Measurements from ENCODE around the gene OR11G2.
"Not testable (repeated sequence)": the region's sequence is repeated elsewhere in the genome, so short reads cannot be mapped to it uniquely, and the experiment has no call there.

The OR11G2 gene

GRCh38 chr14:20164462-20164861, 26.2 kb upstream of the OR11G2 start:
- Histone ChIP-seq H3K4me1 (ENCODE audit: low read length) (no peaks in the 10 kb centered on the region), H3K9me2 (replicated peaks; ENCODE audit: insufficient read depth, low read length) (no peaks in the 10 kb centered on the region), H3K4me3 (ENCODE audit: low read length) (no peak overlapping the region), H3K9ac (ENCODE audit: low read length) (no peak overlapping the region), H2AFZ (ENCODE audit: low read length) (no peak overlapping the region), H4K20me1 (ENCODE audit: insufficient read depth, low read length) (no peaks in the 10 kb centered on the region), H3K4me2 (ENCODE audit: low read depth, low read length) (no peak overlapping the region), H3K36me3 (replicated peaks; ENCODE audit: insufficient read depth, low read length) (no peaks in the 10 kb centered on the region), H3F3A (ENCODE audit: insufficient read depth, low read length) (no peaks in the 10 kb centered on the region), H3K27ac (ENCODE audit: low read length) (no peak overlapping the region), H3K27me3 (replicated peaks; ENCODE audit: insufficient read depth, low read length) (no peaks in the 10 kb centered on the region), H3K79me2 (ENCODE audit: low read length) (no peaks in the 10 kb centered on the region), H3K9me3 (replicated peaks; ENCODE audit: insufficient read depth, low read length) (no peaks in the 10 kb centered on the region)
- no peak for TF ChIP-seq EZH2 (optimal IDR thresholded peaks at IDR 0.05; ENCODE audit: low read depth, low read length)
- TF ChIP-seq CTCF (IDR thresholded peaks at IDR 0.05; ENCODE audit: low read length), result no peak
- TF ChIP-seq EZH2phosphoT487 (IDR thresholded peaks at IDR 0.05; ENCODE audit: low read length), result no peak
- no peak for DNase-seq

GRCh38 chr14:20167091-20167490, 23.6 kb upstream of the OR11G2 start:
- Histone ChIP-seq H3K4me3 (ENCODE audit: low read length) (no peak overlapping the region), H2AFZ (ENCODE audit: low read length) (no peak overlapping the region), H3K4me1 (ENCODE audit: low read length) (no peaks in the 10 kb centered on the region), H3K27me3 (replicated peaks; ENCODE audit: insufficient read depth, low read length) (no peaks in the 10 kb centered on the region), H3K9ac (ENCODE audit: low read length) (no peak overlapping the region), H3K27ac (ENCODE audit: low read length) (no peak overlapping the region), H3K9me2 (replicated peaks; ENCODE audit: insufficient read depth, low read length) (no peaks in the 10 kb centered on the region), H4K20me1 (ENCODE audit: insufficient read depth, low read length) (no peaks in the 10 kb centered on the region), H3K9me3 (replicated peaks; ENCODE audit: insufficient read depth, low read length) (no peaks in the 10 kb centered on the region), H3F3A (ENCODE audit: insufficient read depth, low read length) (no peaks in the 10 kb centered on the region), H3K36me3 (replicated peaks; ENCODE audit: insufficient read depth, low read length) (no peaks in the 10 kb centered on the region), H3K79me2 (ENCODE audit: low read length) (no peaks in the 10 kb centered on the region), H3K4me2 (ENCODE audit: low read depth, low read length) (no peak overlapping the region)
- TF ChIP-seq EZH2phosphoT487 (IDR thresholded peaks at IDR 0.05; ENCODE audit: low read length) (no peak), CTCF (IDR thresholded peaks at IDR 0.05; ENCODE audit: low read length) (no peak), EZH2 (optimal IDR thresholded peaks at IDR 0.05; ENCODE audit: low read depth, low read length) (no peak)
- no peak for DNase-seq

GRCh38 chr14:20169852-20170251, 20.8 kb upstream of the OR11G2 start:
- H3K4me2 ChIP-seq (ENCODE audit: low read depth, low read length); H3K9me2 ChIP-seq (replicated peaks; ENCODE audit: insufficient read depth, low read length); H3K9ac ChIP-seq (ENCODE audit: low read length); H3K27ac ChIP-seq (ENCODE audit: low read length); H4K20me1 ChIP-seq (ENCODE audit: insufficient read depth, low read length); H3K9me3 ChIP-seq (replicated peaks; ENCODE audit: insufficient read depth, low read length); H2AFZ ChIP-seq (ENCODE audit: low read length); H3K79me2 ChIP-seq (ENCODE audit: low read length); H3F3A ChIP-seq (ENCODE audit: insufficient read depth, low read length); H3K4me1 ChIP-seq (ENCODE audit: low read length); H3K27me3 ChIP-seq (replicated peaks; ENCODE audit: insufficient read depth, low read length); DNase-seq; H3K4me3 ChIP-seq (ENCODE audit: low read length); H3K36me3 ChIP-seq (replicated peaks; ENCODE audit: insufficient read depth, low read length): not testable (repeated sequence)

GRCh38 chr14:20174205-20174604, 16.5 kb upstream of the OR11G2 start:
- H3K4me2 ChIP-seq (ENCODE audit: low read depth, low read length); H3K27me3 ChIP-seq (replicated peaks; ENCODE audit: insufficient read depth, low read length); H3K4me1 ChIP-seq (ENCODE audit: low read length); DNase-seq; H3K9me2 ChIP-seq (replicated peaks; ENCODE audit: insufficient read depth, low read length); H3K9ac ChIP-seq (ENCODE audit: low read length); H2AFZ ChIP-seq (ENCODE audit: low read length); H3K4me3 ChIP-seq (ENCODE audit: low read length); H3K27ac ChIP-seq (ENCODE audit: low read length); H4K20me1 ChIP-seq (ENCODE audit: insufficient read depth, low read length); H3K36me3 ChIP-seq (replicated peaks; ENCODE audit: insufficient read depth, low read length); H3K79me2 ChIP-seq (ENCODE audit: low read length); H3K9me3 ChIP-seq (replicated peaks; ENCODE audit: insufficient read depth, low read length); H3F3A ChIP-seq (ENCODE audit: insufficient read depth, low read length): not testable (repeated sequence)

Data from MM.1S (cell line).